SK-N-MC (cell line): ENCODE results near the gene KCNE4.

Experiments
- EZH2 ChIP-seq: fragments of 200-600 bp; sonication (generic); IDR thresholded peaks from one replicate; pipeline ENCODE4 v1.6.1; 2017; ENCODE audit warnings: antibody characterized with exemption
- FOXP2 ChIP-seq: optimal IDR thresholded peaks from 2 replicates; pipeline ENCODE3; 2011; ENCODE audit warnings: mild to moderate bottlenecking, moderate library complexity; ENCODE audit not compliant: insufficient read depth; ENCODE audit errors: extremely low read length, control extremely low read depth
- POLR2AphosphoS5 ChIP-seq: IDR thresholded peaks from 2 replicates; pipeline ENCODE4 v1.6.1; 2012; ENCODE audit warnings: mild to moderate bottlenecking, low read depth, low read length, borderline replicate concordance

DNA sequence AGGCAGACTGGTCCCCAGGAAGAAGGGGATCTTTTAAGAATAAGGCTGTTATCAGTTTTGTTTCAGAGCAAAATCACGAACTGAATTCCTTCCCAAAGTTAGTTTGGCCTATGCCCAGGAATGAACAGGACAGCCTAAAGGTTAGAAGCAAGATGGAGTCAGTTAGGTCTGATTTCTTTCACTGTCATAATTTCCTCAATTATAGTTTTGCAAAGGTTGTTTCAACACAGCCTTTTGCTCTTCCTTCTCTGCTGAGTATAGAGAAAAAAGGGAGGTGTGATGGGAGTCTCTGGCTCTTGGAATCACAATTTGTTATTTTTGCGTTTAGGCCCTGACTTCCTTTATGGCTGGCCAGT lies 14.6 kb upstream of the KCNE4 start:
- TF ChIP-seq EZH2 (no peak), POLR2AphosphoS5 (no peak), FOXP2 (no peak)
